GM19240 (cell line): ENCODE data around the gene LMBRD1.
"Not testable (repeated sequence)": the region's sequence is repeated elsewhere in the genome, so short reads cannot be mapped to it uniquely, and the experiment has no call there.

Experiments used
- DNase-seq: peaks from one replicate; pipeline ENCODE4 v3.0.0; 2011; ENCODE audit warnings: low spot score; ENCODE audit not compliant: insufficient read length

Gene LMBRD1

GRCh38 chr6:69756366-69756765, 40.4 kb downstream of the LMBRD1 start:
- DNase-seq = no peak

DNA sequence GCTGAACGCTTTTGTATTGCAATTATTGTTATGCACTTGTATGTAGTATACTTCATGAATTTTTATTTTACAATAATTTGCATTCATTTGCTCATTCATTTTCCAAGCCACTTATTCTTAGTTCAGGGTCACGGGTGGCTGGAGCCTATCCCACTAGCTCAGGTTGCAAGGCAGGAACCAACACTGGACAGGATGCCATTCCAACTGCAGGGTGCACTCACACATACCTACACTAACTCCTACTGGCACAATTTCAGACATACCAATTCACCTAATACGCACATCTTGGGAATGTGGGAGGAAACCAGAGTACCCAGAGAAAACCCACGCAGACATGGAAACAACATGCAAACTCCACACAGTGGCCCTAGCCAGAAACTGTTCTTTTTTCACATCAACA, 61.8 kb downstream of the LMBRD1 start:
- no peak for DNase-seq

DNA sequence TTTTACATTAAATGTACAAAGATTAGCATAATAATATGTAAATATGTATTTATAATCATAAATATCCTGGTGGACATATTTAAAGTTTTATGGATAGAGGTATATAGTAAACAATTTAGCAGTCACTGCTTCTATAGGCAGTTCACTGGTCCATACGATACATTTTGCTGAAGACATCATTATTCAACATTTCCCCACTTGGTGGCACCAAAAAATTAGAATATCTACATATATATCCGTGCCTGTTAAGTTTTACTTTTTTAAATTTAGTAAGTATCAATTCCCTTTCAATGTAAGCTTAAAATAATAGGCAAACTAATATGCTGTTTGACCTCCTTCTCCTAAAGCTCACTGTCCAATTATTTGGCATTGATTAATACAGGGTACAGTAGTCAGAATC, 64.2 kb downstream of the LMBRD1 start:
- no peak for DNase-seq

GRCh38 chr6:69732045-69732444, 64.8 kb downstream of the LMBRD1 start:
- no peak for DNase-seq

DNA sequence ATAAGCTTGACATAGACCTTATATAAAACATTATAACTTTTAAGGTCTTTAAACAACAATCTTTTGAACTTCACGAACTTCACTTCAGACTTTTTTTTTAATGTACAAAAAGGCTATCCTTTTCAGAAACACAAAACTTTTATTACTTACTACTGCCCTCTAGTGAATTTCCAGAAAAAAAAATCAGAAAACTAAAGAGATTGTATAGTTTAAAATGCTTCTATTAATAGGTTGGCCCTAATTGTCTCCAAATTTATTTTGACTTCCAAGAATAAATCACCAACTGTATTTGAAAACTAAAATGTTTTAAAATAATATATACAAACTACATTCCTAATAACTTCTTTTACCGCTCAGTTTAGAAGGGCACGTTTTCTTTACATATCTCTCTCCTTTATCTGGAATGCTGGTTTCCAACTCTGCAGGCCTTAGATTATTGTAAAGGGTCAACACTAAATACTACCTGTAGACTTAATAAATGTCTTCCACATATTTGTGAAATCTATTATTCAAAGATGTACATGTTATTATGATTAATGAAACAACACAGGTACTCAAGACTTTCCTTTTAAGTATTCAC, 66.8 kb downstream of the LMBRD1 start:
- no peak for DNase-seq

GRCh38 chr6:69722683-69723082, 74.1 kb downstream of the LMBRD1 start:
- DNase-seq = no peak

DNA sequence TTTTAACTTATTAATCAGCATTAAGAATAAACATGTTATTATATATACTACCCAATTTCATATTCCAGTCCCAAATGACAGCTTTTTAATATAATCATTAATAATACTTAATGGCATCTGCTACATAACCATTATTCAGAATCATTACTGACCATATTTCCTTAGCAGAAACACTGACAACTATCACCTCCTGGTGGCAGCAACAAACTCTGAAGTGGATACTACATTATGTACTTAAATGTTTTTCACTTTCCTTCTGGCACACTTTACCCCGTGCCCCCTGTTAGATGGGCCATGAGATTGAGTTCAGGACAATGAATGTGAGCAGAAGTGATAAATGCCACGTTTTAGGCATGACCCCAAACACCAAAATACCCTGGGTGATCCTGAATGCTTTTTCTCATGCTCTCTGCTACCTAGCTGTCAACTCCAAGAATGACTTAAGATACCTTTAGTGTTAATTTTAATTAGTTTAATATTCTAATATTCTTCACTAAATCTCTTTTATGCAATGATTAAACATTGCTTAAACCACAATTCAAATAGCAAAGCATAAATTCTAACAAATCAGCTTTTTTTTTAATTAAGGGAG, 77.1 kb downstream of the LMBRD1 start:
- no peak for DNase-seq

DNA sequence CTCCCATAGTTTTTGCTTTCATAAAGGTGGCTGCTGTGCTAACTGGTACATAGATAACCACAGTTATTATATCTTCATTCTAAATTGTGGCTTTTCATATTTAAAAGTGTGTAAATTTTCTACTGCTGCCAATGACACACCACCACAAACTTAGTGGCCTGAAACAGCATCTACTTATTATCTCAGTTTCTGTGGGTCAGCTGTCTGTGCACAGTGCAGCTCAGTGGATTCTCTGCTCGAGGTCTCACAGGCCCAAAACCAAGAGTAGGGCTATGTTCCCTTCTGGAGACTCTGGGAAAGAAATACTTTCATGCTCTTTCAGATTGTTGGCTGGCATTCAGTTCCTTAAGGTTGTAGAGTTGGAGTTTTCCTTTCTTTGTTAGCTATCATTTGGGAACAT, 90.1 kb downstream of the LMBRD1 start:
- DNase-seq = no peak

- DNase-seq = no peak
Measured at GRCh38 chr6:69705954-69706353, 90.9 kb downstream of the LMBRD1 start.

DNA sequence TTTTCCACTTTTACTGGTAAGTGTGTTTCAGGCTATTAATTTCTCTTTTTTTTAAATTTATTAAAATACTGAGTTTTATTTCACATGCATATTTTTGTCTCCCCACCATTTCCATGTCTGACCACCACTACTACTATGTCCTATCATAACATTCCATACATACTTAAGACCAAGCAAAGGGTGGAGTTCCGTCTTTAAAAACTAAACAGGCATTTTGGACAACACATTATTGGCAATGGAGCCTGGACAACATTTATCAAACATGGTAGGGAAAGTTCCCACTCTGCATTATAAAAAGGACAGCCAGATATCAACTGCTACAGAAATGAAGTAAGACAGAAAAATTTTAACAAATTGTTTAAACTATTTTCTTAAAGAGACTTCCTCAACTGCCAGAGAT, 91.9 kb downstream of the LMBRD1 start:
- DNase-seq = no peak

GRCh38 chr6:69699655-69700054, 97.2 kb downstream of the LMBRD1 start:
- DNase-seq = no peak

DNA sequence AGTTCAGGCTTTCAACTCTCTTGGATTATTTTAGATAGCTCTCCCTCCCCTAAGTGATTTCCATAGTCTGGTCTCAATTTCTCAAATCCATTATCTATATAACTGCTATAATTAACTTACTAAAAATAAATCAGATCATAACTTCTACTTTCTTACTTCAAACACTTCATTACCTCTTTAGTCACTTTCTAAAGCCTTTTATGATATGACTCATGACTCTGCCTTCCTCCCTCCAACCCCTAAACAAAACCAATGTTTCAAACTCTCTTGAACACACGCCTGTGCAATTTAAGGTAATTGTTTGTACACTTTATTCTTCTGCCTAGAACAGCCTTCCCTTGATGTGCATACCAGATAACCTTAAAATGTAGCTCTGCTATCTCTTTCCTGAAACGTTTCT, 100.5 kb downstream of the LMBRD1 start:
- DNase-seq = no peak

GRCh38 chr6:69693762-69694161, 103.0 kb downstream of the LMBRD1 start:
- no peak for DNase-seq

DNA sequence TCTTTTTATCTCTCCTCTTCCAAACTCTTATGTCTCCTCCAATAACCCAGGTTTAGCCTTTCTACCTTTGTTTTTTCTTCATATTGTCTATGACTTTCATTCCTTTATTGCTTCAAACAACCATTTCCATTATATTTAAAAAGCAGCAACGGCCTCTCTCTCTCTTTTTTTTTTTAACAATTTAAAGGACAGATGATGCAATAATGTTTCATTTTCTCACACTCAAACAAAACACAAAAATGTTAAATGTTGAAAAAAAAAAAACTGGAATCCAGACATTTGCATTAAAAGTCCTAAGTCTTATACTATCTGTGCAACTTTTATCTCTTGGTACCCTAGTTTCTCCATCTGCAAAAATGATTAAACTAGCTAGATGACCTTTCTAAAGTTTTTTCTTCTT, 105.8 kb downstream of the LMBRD1 start:
- DNase-seq = no peak

- no peak for DNase-seq
Measured at GRCh38 chr6:69680302-69680701, 116.5 kb downstream of the LMBRD1 start.

GRCh38 chr6:69673298-69673697, 123.5 kb downstream of the LMBRD1 start:
- DNase-seq = no peak

- no peak for DNase-seq
Measured at GRCh38 chr6:69668916-69669315, 127.9 kb downstream of the LMBRD1 start.

DNA sequence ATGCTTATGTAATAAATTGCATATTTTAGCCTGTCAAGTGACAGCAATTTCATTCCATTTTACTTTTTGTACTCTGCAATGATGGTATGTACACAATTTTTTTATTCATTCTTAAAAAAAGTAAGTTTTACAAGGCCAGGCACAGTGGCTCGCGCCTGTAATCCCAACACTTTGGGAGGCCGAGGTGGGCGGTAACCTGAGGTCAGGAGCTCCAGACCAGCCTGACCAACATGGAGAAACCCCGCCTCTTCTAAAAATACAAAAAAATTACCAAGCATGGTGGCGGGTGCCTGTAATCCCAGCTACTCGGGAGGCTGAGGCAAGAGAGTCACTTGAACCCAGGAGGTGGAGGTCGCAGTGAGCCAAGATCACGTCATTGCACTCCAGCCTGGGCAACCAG, 130.0 kb downstream of the LMBRD1 start:
- not testable (repeated sequence) for DNase-seq

DNA sequence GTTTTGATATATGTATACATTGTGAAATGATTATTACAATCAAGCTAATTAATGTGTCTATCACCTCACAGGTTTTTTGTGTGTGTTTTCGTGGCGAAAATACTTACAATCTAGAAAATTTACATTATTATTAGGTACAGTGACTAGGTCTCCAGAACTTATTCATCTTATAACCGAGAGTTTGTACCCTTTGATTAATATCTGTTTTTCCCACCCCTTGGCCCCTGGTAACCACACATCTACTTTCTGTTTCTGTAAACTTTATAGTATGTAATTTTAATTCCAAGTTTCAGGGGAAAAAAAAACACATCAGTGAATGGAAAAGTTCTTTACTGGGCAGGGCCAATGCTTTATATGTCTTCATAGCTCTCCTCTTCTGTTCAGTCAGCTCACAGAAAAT, 131.4 kb downstream of the LMBRD1 start:
- DNase-seq = no peak

DNA sequence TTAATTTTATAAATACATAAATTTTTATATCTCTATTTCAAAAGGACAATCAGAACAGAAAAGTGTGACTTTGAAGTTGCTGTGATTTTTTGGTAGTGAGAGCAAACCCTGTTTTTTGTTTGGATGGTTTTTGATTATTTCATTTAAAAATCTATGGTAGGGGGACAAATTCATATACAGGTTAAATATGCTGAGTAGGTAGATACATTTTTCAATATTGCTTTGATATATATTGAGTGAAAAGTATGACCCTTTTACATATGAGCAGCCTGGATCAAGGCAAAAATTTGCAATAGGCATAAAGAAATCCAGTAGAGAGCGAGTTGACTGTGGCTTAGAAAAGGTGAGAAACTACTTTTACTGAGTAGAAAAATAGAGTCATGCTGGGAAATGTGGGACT, 132.3 kb downstream of the LMBRD1 start:
- DNase-seq = no peak

DNA sequence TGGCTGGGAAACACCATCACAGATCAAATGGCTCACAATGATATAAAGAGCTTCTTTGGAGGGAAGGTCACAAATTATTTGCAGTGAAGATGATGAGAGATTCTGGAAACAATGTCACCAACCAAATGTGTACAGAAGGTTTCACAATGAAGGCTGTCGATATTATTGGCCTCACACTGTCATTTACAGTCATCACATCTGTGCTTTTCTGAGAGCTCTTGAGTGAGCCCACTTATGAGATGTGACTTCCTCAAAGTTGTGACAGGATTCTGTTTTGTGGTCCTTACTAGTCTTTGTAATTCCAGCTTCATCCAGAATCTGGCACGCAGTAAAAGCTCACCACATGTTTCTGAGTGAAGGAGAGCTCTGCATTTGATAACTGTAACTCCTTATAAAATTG, 133.6 kb downstream of the LMBRD1 start:
- DNase-seq = no peak

DNA sequence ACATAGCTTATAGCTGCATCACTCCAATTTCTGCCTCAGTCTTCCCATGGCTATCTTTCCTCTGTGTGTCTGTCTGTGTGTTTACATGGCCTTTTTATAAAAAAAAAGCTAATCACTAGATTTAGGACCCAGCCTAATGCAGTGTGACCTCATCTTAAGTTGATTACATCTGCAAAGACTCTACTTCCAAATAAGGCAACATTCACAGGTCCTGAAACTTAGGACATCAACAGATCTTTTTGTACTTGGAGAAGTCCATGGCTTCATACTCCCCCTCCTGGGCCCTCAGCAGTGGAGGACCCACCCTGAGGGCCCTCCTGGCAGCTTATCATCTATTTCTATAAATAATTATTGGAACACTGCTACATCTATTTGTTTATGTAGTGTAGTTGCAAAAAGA, 146.1 kb downstream of the LMBRD1 start:
- no peak for DNase-seq

DNA sequence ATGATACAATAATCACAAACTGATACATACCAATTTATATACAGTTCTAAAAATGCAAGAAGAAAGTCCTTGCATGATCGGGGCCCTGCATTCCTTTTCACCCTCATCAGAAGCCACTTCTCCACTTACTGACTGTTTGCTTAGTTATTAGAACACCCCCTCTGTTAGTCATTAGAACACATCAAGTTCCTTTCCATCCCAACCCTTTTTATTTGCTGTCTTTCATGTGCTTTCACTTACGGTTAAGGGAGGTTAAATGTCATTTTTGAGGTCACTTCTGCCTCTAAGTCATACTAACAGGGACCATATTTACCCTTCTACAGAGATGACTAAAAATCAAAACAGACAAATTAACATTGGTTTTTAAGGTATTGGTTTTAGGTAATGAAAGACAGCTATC, 149.1 kb downstream of the LMBRD1 start:
- no peak for DNase-seq

DNA sequence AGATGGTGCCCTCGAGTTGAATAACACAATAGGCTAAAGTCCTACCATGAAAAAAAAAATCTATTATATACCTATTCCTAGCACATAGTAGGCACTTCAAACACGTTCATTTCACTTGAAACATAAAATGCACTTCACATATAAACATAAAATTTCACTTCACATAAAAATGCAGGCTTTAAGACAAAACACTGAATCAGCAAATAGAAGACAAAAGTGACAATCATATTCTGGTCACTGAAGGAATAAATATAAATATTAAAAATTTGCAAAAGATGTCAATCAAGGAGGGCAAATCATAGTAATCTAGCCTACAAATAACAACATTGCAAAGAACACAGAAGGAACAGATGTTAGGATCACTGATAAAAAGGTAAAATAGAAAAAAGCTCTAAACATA, 153.1 kb downstream of the LMBRD1 start:
- no peak for DNase-seq
